ENCODE measurements around the gene LARGE1. TPM values are rescaled to one million over a fixed set of nuclear protein-coding genes. Genes with fewer than 3 reads are reported as not detected.
"Not testable (repeated sequence)": the region's sequence is repeated elsewhere in the genome, so short reads cannot be mapped to it uniquely, and the experiment has no call there.

Gene LARGE1
- total RNA-seq, 2 experiments from 2014 or later: 0.58 to 1.1 TPM

- Mint-ChIP-seq H3K36me3 (no peaks in the 10 kb centered on the region), H3K9me3 (ENCODE audit: low read depth) (peaks cover 3% of the 10 kb centered on the region), H3K4me3 (no peak overlapping the region), H3K27me3 (no peaks in the 10 kb centered on the region), H3K4me1 (no peaks in the 10 kb centered on the region), H3K27ac (no peak overlapping the region)
- CTCF ChIA-PET: no interaction called here
- ATAC-seq (no peak), DNase-seq (no peak)
These were observed 530.3 kb downstream of the LARGE1 start for GRCh38 chr22:33389936-33390335.

GRCh38 chr22:33386270-33386669 is 534.0 kb downstream of the LARGE1 start:
- no peak overlapping the region for H3K27ac Mint-ChIP-seq
- no peak for ATAC-seq

GRCh38 chr22:33385611-33386010 is 534.7 kb downstream of the LARGE1 start:
- no peak for ATAC-seq
- Mint-ChIP-seq H3K36me3 (no peaks in the 10 kb centered on the region), H3K27ac (no peak overlapping the region), H3K27me3 (no peaks in the 10 kb centered on the region), H3K4me3 (no peak overlapping the region), H3K9me3 (ENCODE audit: low read depth) (peaks cover 8% of the 10 kb centered on the region), H3K4me1 (no peaks in the 10 kb centered on the region)
- CTCF ChIA-PET: no interaction called here
- no peak for DNase-seq

More at GRCh38 chr22:33386270-33386669, 534.0 kb downstream of the LARGE1 start:
- DNase-seq: no peak
- Mint-ChIP-seq H3K27me3 (no peaks in the 10 kb centered on the region), H3K9me3 (ENCODE audit: low read depth) (peaks cover 6% of the 10 kb centered on the region), H3K4me3 (no peak overlapping the region), H3K4me1 (no peaks in the 10 kb centered on the region), H3K36me3 (no peaks in the 10 kb centered on the region)
- CTCF ChIA-PET: no interaction called here

GRCh38 chr22:33382436-33382835 is 537.8 kb downstream of the LARGE1 start:
- CTCF ChIA-PET: no interaction called here
- Mint-ChIP-seq H3K36me3 (no peaks in the 10 kb centered on the region), H3K27ac (no peak overlapping the region), H3K4me1 (no peaks in the 10 kb centered on the region), H3K9me3 (ENCODE audit: low read depth) (peaks cover 15% of the 10 kb centered on the region), H3K4me3 (no peak overlapping the region), H3K27me3 (no peaks in the 10 kb centered on the region)
- no peak for DNase-seq
- no peak for ATAC-seq

GRCh38 chr22:33381531-33382406 is 538.5 kb downstream of the LARGE1 start:
- Mint-ChIP-seq H3K27ac (no peak overlapping the region), H3K36me3 (no peaks in the 10 kb centered on the region), H3K4me1 (no peaks in the 10 kb centered on the region), H3K27me3 (no peaks in the 10 kb centered on the region), H3K9me3 (ENCODE audit: low read depth) (peaks cover 16% of the 10 kb centered on the region), H3K4me3 (no peak overlapping the region)
- DNase-seq (no peak), ATAC-seq (no peak)
- CTCF ChIA-PET: no interaction called here

- no peak overlapping the region for H3K4me3 Mint-ChIP-seq
- no peaks in the 10 kb centered on the region for H3K27me3 Mint-ChIP-seq
- no peaks in the 10 kb centered on the region for H3K36me3 Mint-ChIP-seq
- DNase-seq (no peak), ATAC-seq (no peak)
- CTCF ChIA-PET: no interaction called here
- H3K4me1 Mint-ChIP-seq: no peaks in the 10 kb centered on the region
- H3K27ac Mint-ChIP-seq: no peak overlapping the region
- peaks cover 16% of the 10 kb centered on the region for H3K9me3 Mint-ChIP-seq (ENCODE audit: low read depth)
These were observed 539.3 kb downstream of the LARGE1 start for GRCh38 chr22:33380789-33381530.

GRCh38 chr22:33379836-33380235 is 540.4 kb downstream of the LARGE1 start:
- no peak overlapping the region for H3K4me3 Mint-ChIP-seq
- no peaks in the 10 kb centered on the region for H3K4me1 Mint-ChIP-seq
- DNase-seq: no peak
- H3K9me3 Mint-ChIP-seq (ENCODE audit: low read depth): peaks cover 16% of the 10 kb centered on the region
- H3K36me3 Mint-ChIP-seq: no peaks in the 10 kb centered on the region
- no peak for ATAC-seq
- no peaks in the 10 kb centered on the region for H3K27me3 Mint-ChIP-seq
- CTCF ChIA-PET: no interaction called here
- no peak overlapping the region for H3K27ac Mint-ChIP-seq

GRCh38 chr22:33372875-33373274 is 547.4 kb downstream of the LARGE1 start:
- H3K9me3 Mint-ChIP-seq (ENCODE audit: low read depth): peaks cover 7% of the 10 kb centered on the region
- H3K4me3 Mint-ChIP-seq: no peak overlapping the region
- DNase-seq (no peak), ATAC-seq (no peak)
- CTCF ChIA-PET: no interaction called here
- no peaks in the 10 kb centered on the region for H3K36me3 Mint-ChIP-seq
- H3K27ac Mint-ChIP-seq: no peak overlapping the region
- no peaks in the 10 kb centered on the region for H3K27me3 Mint-ChIP-seq
- H3K4me1 Mint-ChIP-seq: no peaks in the 10 kb centered on the region

- H3K4me1 Mint-ChIP-seq; H3K9me3 Mint-ChIP-seq (ENCODE audit: low read depth); DNase-seq; CTCF ChIA-PET; H3K27me3 Mint-ChIP-seq; H3K4me3 Mint-ChIP-seq; ATAC-seq; H3K27ac Mint-ChIP-seq; H3K36me3 Mint-ChIP-seq: not testable (repeated sequence)
These were observed 557.0 kb downstream of the LARGE1 start for GRCh38 chr22:33363256-33363655.

- Mint-ChIP-seq H3K27me3 (no peaks in the 10 kb centered on the region), H3K36me3 (no peaks in the 10 kb centered on the region), H3K4me1 (no peaks in the 10 kb centered on the region), H3K27ac (no peak overlapping the region), H3K4me3 (no peak overlapping the region), H3K9me3 (ENCODE audit: low read depth) (peaks cover 5% of the 10 kb centered on the region)
- CTCF ChIA-PET: no interaction called here
- ATAC-seq (no peak), DNase-seq (no peak)
These were observed 557.6 kb downstream of the LARGE1 start for GRCh38 chr22:33362702-33363101.

- ATAC-seq (no peak), DNase-seq (no peak)
- H3K27me3 Mint-ChIP-seq: no peaks in the 10 kb centered on the region
- H3K36me3 Mint-ChIP-seq: no peaks in the 10 kb centered on the region
- peaks cover 5% of the 10 kb centered on the region for H3K9me3 Mint-ChIP-seq (ENCODE audit: low read depth)
- no peak overlapping the region for H3K27ac Mint-ChIP-seq
- CTCF ChIA-PET: no interaction called here
- no peak overlapping the region for H3K4me3 Mint-ChIP-seq
- no peaks in the 10 kb centered on the region for H3K4me1 Mint-ChIP-seq
These were observed 558.7 kb downstream of the LARGE1 start for GRCh38 chr22:33361581-33361980.

- DNase-seq (no peak), ATAC-seq (no peak)
- H3K4me1 Mint-ChIP-seq: no peaks in the 10 kb centered on the region
- CTCF ChIA-PET: no interaction called here
- H3K9me3 Mint-ChIP-seq (ENCODE audit: low read depth): no peaks in the 10 kb centered on the region
- H3K4me3 Mint-ChIP-seq: no peak overlapping the region
- no peak overlapping the region for H3K27ac Mint-ChIP-seq
- no peaks in the 10 kb centered on the region for H3K36me3 Mint-ChIP-seq
- no peaks in the 10 kb centered on the region for H3K27me3 Mint-ChIP-seq
These were observed 562.3 kb downstream of the LARGE1 start for GRCh38 chr22:33357981-33358399.

GRCh38 chr22:33354928-33355327 is 565.3 kb downstream of the LARGE1 start:
- no peak for ATAC-seq
- CTCF ChIA-PET: no interaction called here
- Mint-ChIP-seq H3K27me3 (no peaks in the 10 kb centered on the region), H3K4me3 (no peak overlapping the region), H3K9me3 (ENCODE audit: low read depth) (no peaks in the 10 kb centered on the region), H3K4me1 (no peaks in the 10 kb centered on the region), H3K27ac (no peak overlapping the region), H3K36me3 (no peaks in the 10 kb centered on the region)
- no peak for DNase-seq

GRCh38 chr22:33353502-33353901 is 566.8 kb downstream of the LARGE1 start:
- Mint-ChIP-seq H3K4me1 (no peaks in the 10 kb centered on the region), H3K36me3 (no peaks in the 10 kb centered on the region), H3K9me3 (ENCODE audit: low read depth) (peaks cover 4% of the 10 kb centered on the region), H3K27ac (no peak overlapping the region), H3K27me3 (no peaks in the 10 kb centered on the region), H3K4me3 (no peak overlapping the region)
- no peak for DNase-seq
- no peak for ATAC-seq
- CTCF ChIA-PET: no interaction called here

Data from activated CD8-positive, alpha-beta memory T cell treated with anti-CD3 and anti-CD28 coated beads, Interleukin-2, amount 10 ng/mL, durations not matched to agents 7 days and 5 days (primary cell).